ENCODE results near the gene OR8B4.

The OR8B4 gene

DNA sequence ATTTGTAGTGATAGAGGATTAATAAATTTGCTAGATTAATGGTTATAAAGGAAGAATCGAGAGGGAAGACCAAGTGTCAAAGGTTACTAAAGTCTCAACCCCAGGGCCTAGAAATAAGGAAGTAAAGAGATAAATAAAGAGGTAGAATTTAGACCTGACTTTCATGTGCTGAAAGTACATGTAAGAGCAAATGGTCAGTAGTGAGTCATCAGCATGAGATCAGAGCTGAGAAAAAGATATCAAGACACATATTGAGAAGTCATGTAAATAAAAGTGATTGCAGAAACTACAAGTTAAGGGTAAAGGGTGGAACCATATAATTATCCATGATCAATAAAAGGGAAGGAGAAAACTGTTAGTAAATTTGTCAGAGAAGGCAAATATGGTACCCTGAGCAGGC lies 22.2 kb upstream of the OR8B4 start:
- Histone ChIP-seq H3K9ac (ENCODE audit: low read depth, low read length) (no peak overlapping the region), H3K27me3 (ENCODE audit: control insufficient read depth, insufficient read depth, low read length) (no peaks in the 10 kb centered on the region), H3K4me1 (ENCODE audit: control insufficient read depth, insufficient read depth, low read length) (no peaks in the 10 kb centered on the region), H3K27ac (ENCODE audit: low read depth, low read length) (no peak overlapping the region), H3K36me3 (ENCODE audit: control insufficient read depth, insufficient read depth, low read length) (no peaks in the 10 kb centered on the region), H3K9me3 (ENCODE audit: control insufficient read depth, insufficient read depth, low read length) (no peaks in the 10 kb centered on the region), H3K4me3 (ENCODE audit: low read depth, low read length) (no peak overlapping the region)

DNA sequence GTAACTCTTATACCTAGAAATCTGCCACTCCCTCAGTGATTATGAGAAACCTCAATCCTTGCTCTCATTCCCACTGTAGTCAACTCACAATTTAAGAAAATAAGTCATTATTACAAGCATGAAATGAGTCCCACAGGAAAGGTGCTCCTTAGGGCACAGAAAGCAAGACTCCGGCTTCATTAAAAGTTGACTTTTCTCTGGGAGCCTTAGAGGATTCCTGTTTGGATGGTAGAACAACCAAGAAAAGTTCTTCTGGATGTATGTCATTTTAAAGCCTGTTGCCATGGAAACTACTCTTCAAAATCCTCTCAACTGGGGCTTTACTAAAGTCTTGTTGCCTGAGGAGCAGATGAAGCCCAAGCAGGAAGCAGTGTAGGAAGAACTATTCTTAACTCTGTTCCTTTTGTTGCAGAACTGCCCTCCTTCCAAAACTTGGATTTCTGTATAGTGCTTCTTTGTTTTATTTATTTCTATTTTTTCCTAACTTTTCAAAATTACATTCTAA lies 21.0 kb upstream of the OR8B4 start, which contains the start of gene OR8B8:
Gene OR8B8 (minus strand): TSS at position 51 of the 505 bp plus-strand sequence. CDS start 4,611 bp downstream, outside the sequence.
- Histone ChIP-seq H3K27ac (ENCODE audit: low read depth, low read length) (no peak within 1 kb of the TSS), H3K9me3 (ENCODE audit: control insufficient read depth, insufficient read depth, low read length) (no peaks in the 10 kb centered on the region), H3K27me3 (ENCODE audit: control insufficient read depth, insufficient read depth, low read length) (no peaks in the 10 kb centered on the region), H3K36me3 (ENCODE audit: control insufficient read depth, insufficient read depth, low read length) (no peaks in the 10 kb centered on the region), H3K4me3 (ENCODE audit: low read depth, low read length) (no peak within 1 kb of the TSS), H3K4me1 (ENCODE audit: control insufficient read depth, insufficient read depth, low read length) (no peaks in the 10 kb centered on the region), H3K9ac (ENCODE audit: low read depth, low read length) (no peak within 1 kb of the TSS)

DNA sequence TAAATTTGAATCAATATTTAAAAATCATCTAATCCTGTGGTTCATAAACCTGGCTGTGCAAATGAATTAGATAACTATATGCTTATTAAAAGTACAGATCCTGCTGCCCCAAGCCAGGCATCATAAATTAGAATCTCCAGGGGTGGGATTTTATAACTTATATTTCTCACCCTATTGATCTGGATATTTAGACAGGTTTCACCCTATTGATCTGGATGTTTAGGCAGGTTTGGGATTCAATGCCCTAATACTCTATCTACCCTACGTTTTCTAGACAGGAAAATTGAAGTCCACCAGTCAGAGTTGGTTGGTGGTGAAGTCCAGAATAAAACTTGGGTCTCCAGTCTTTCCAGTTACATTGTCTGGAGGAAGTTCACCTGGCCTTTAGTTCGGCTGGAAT lies 18.2 kb upstream of the OR8B4 start:
- Histone ChIP-seq H3K9ac (ENCODE audit: low read depth, low read length) (no peak overlapping the region), H3K9me3 (ENCODE audit: control insufficient read depth, insufficient read depth, low read length) (no peaks in the 10 kb centered on the region), H3K4me3 (ENCODE audit: low read depth, low read length) (no peak overlapping the region), H3K4me1 (ENCODE audit: control insufficient read depth, insufficient read depth, low read length) (no peaks in the 10 kb centered on the region), H3K36me3 (ENCODE audit: control insufficient read depth, insufficient read depth, low read length) (no peaks in the 10 kb centered on the region), H3K27me3 (ENCODE audit: control insufficient read depth, insufficient read depth, low read length) (no peaks in the 10 kb centered on the region), H3K27ac (ENCODE audit: low read depth, low read length) (no peak overlapping the region)

- Histone ChIP-seq H3K4me3 (ENCODE audit: low read depth, low read length) (no peak overlapping the region), H3K27me3 (ENCODE audit: control insufficient read depth, insufficient read depth, low read length) (no peaks in the 10 kb centered on the region), H3K4me1 (ENCODE audit: control insufficient read depth, insufficient read depth, low read length) (no peaks in the 10 kb centered on the region), H3K9ac (ENCODE audit: low read depth, low read length) (no peak overlapping the region), H3K27ac (ENCODE audit: low read depth, low read length) (no peak overlapping the region), H3K9me3 (ENCODE audit: control insufficient read depth, insufficient read depth, low read length) (no peaks in the 10 kb centered on the region), H3K36me3 (ENCODE audit: control insufficient read depth, insufficient read depth, low read length) (no peaks in the 10 kb centered on the region)
Observed at GRCh38 chr11:124442442-124442841, 17.8 kb upstream of the OR8B4 start.

GRCh38 chr11:124441519-124441918 lies 16.8 kb upstream of the OR8B4 start:
- H3K36me3 ChIP-seq (ENCODE audit: control insufficient read depth, insufficient read depth, low read length), result no peaks in the 10 kb centered on the region
- no peaks in the 10 kb centered on the region for H3K4me1 ChIP-seq (ENCODE audit: control insufficient read depth, insufficient read depth, low read length)
- H3K27ac ChIP-seq (ENCODE audit: low read depth, low read length), result no peak overlapping the region
- H3K9me3 ChIP-seq (ENCODE audit: control insufficient read depth, insufficient read depth, low read length), result no peaks in the 10 kb centered on the region
- H3K27me3 ChIP-seq (ENCODE audit: control insufficient read depth, insufficient read depth, low read length), result no peaks in the 10 kb centered on the region
- H3K9ac ChIP-seq (ENCODE audit: low read depth, low read length), result no peak overlapping the region
- no peak overlapping the region for H3K4me3 ChIP-seq (ENCODE audit: low read depth, low read length)

DNA sequence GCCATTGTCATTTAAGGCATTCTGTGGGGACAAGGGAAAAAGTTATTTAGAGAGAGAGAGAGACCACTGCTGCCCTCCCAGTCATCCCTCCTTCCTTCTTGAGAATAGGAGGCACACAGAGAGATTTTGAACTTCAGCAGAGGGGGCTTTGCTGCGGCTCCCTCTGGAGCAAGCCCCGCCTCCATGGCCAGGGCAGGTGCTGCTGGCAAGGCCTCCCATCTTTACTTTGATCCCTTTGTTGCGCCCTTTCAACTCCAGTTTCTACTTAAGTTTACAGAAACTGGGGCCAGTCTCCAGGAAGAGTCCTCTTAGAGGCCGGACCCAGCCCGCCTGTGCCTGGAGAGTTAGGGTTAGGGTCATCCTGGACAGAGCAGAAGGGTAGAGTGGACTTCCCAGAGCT lies 16.4 kb upstream of the OR8B4 start:
- no peak overlapping the region for H3K27ac ChIP-seq (ENCODE audit: low read depth, low read length)
- no peak overlapping the region for H3K9ac ChIP-seq (ENCODE audit: low read depth, low read length)
- no peak overlapping the region for H3K4me3 ChIP-seq (ENCODE audit: low read depth, low read length)
- no peaks in the 10 kb centered on the region for H3K36me3 ChIP-seq (ENCODE audit: control insufficient read depth, insufficient read depth, low read length)
- no peaks in the 10 kb centered on the region for H3K27me3 ChIP-seq (ENCODE audit: control insufficient read depth, insufficient read depth, low read length)
- no peaks in the 10 kb centered on the region for H3K4me1 ChIP-seq (ENCODE audit: control insufficient read depth, insufficient read depth, low read length)
- H3K9me3 ChIP-seq (ENCODE audit: control insufficient read depth, insufficient read depth, low read length), result no peaks in the 10 kb centered on the region

DNA sequence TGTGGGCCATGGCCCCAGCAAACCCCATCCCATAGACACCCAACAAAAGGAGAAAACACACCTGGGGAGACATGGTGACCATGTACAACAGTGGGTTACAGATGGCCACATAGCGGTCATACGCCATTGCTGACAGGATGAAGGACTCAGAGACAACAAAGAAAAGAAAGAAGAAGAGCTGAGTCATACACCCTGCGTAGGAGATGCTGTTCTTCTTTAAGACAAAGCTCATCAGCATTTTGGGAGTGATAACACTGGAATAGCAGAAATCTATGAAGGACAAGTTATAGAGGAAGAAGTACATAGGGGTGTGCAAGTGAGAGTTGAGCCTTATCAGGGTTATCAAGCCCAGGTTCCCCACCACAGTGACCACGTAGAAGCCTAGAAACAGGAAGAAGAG lies 15.9 kb upstream of the OR8B4 start:
- H3K36me3 ChIP-seq (ENCODE audit: control insufficient read depth, insufficient read depth, low read length), result no peaks in the 10 kb centered on the region
- H3K9me3 ChIP-seq (ENCODE audit: control insufficient read depth, insufficient read depth, low read length), result no peaks in the 10 kb centered on the region
- H3K4me1 ChIP-seq (ENCODE audit: control insufficient read depth, insufficient read depth, low read length), result no peaks in the 10 kb centered on the region
- no peak overlapping the region for H3K9ac ChIP-seq (ENCODE audit: low read depth, low read length)
- no peaks in the 10 kb centered on the region for H3K27me3 ChIP-seq (ENCODE audit: control insufficient read depth, insufficient read depth, low read length)
- H3K4me3 ChIP-seq (ENCODE audit: low read depth, low read length), result no peak overlapping the region
- H3K27ac ChIP-seq (ENCODE audit: low read depth, low read length), result no peak overlapping the region

DNA sequence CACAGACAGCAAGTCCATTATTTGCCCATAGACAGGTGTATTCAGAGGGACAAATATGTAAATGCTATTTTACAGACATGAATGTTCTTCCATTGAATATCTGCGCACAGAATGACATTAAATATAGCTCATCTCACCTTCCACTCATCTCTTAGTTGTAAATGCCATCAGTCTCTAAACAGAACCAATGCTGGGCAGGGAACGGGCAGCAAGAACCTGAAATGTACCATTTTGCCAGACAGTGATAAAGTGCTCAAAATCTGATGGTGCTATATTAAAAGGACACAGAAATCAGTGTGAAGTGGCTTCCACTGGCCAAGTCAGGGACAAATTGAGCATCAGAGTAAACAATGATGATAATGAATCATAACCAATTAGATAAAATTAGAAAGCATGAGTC lies 10.0 kb upstream of the OR8B4 start:
- Histone ChIP-seq H3K27me3 (ENCODE audit: control insufficient read depth, insufficient read depth, low read length) (no peaks in the 10 kb centered on the region), H3K4me1 (ENCODE audit: control insufficient read depth, insufficient read depth, low read length) (no peaks in the 10 kb centered on the region), H3K4me3 (ENCODE audit: low read depth, low read length) (no peak overlapping the region), H3K36me3 (ENCODE audit: control insufficient read depth, insufficient read depth, low read length) (no peaks in the 10 kb centered on the region), H3K9ac (ENCODE audit: low read depth, low read length) (no peak overlapping the region), H3K27ac (ENCODE audit: low read depth, low read length) (no peak overlapping the region), H3K9me3 (ENCODE audit: control insufficient read depth, insufficient read depth, low read length) (no peaks in the 10 kb centered on the region; the same call in 1 of the 2 replicates)

DNA sequence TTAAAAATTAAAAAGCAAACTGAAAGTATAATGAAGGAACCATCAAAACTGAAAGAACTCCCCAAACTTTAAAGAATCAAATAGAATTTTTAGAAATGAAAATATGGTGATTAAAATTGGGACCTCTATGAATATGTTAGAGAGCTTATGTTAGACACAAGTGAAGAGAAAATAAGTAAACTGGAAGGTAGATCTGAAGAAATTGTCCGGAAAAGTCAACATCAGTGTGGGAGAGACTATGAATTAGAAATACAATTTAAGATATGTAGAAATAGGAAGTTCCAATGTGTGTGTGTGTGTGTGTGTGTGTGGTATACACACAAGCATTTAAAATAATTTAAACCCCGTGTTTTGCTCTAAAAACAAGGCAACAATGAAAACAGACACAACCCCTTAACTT lies 4.9 kb upstream of the OR8B4 start:
- no peaks in the 10 kb centered on the region for H3K27me3 ChIP-seq (ENCODE audit: control insufficient read depth, insufficient read depth, low read length)
- no peak overlapping the region for H3K9ac ChIP-seq (ENCODE audit: low read depth, low read length)
- H3K9me3 ChIP-seq (ENCODE audit: control insufficient read depth, insufficient read depth, low read length), result no peaks in the 10 kb centered on the region; the same call in 1 of the 2 replicates
- no peak overlapping the region for H3K27ac ChIP-seq (ENCODE audit: low read depth, low read length)
- H3K4me1 ChIP-seq (ENCODE audit: control insufficient read depth, insufficient read depth, low read length), result no peaks in the 10 kb centered on the region
- no peaks in the 10 kb centered on the region for H3K36me3 ChIP-seq (ENCODE audit: control insufficient read depth, insufficient read depth, low read length)
- no peak overlapping the region for H3K4me3 ChIP-seq (ENCODE audit: low read depth, low read length)

DNA sequence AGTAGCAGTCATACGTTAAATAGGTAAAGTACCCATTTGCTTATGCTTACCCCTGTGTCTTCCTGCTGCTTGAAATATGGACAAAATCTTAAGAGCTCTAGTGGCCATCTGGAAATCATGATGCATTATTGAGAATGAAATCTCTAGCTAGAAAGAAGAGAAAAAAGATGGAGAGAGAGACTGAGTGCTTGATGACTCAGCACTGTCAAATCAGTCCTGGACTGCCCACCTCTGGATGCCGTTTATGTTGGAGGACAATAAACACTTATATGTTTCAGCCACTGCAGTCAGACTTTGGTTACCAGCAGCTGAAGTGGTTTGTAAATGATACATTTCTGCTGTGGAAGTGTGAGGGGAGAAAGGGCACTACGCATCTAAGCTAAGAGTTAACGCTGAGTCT lies 3.6 kb downstream of the OR8B4 start:
- H3K27ac ChIP-seq (ENCODE audit: low read depth, low read length), result no peak overlapping the region

DNA sequence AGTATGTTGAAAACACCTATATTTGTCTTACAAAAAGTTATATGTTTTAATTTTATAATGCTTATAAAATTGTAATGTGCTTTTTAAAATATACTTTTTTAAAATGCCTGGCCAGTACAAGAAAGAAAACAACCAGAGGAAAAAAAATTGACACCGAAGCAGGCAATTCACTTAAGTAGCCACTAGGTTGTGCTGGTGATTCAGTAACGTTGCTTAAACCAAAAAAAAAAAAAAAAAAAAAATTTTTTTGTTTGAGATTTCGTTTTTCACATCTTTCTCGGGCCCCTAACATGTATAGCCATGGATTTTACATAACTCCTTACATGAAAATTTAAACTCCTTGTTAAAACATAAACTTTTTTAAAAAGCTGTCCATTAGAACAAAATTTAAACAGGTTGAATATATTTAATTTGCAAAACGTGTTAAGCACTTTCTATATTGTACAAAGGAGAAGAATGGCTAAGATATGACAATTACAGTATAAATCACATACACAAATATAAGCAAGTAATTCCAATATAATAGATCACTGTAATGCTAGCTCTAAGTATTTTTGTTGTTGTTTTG lies 9.2 kb downstream of the OR8B4 start:
- no peak overlapping the region for H3K27ac ChIP-seq (ENCODE audit: low read depth, low read length)
- H3K9me3 ChIP-seq (ENCODE audit: control insufficient read depth, insufficient read depth, low read length), result no peaks in the 10 kb centered on the region
- no peaks in the 10 kb centered on the region for H3K36me3 ChIP-seq (ENCODE audit: control insufficient read depth, insufficient read depth, low read length)
- H3K4me3 ChIP-seq (ENCODE audit: low read depth, low read length), result no peak overlapping the region
- no peaks in the 10 kb centered on the region for H3K27me3 ChIP-seq (ENCODE audit: control insufficient read depth, insufficient read depth, low read length)
- no peaks in the 10 kb centered on the region for H3K4me1 ChIP-seq (ENCODE audit: control insufficient read depth, insufficient read depth, low read length)
- no peak overlapping the region for H3K9ac ChIP-seq (ENCODE audit: low read depth, low read length)

More for the DNA sequence above, 3.6 kb downstream of the OR8B4 start:
- H3K4me3 ChIP-seq (ENCODE audit: low read depth, low read length), result no peak overlapping the region
- H3K9me3 ChIP-seq (ENCODE audit: control insufficient read depth, insufficient read depth, low read length), result no peaks in the 10 kb centered on the region
- no peaks in the 10 kb centered on the region for H3K27me3 ChIP-seq (ENCODE audit: control insufficient read depth, insufficient read depth, low read length)
- H3K36me3 ChIP-seq (ENCODE audit: control insufficient read depth, insufficient read depth, low read length), result no peaks in the 10 kb centered on the region
- H3K9ac ChIP-seq (ENCODE audit: low read depth, low read length), result no peak overlapping the region
- no peaks in the 10 kb centered on the region for H3K4me1 ChIP-seq (ENCODE audit: control insufficient read depth, insufficient read depth, low read length)
